Measurements from ENCODE around the gene TMCC3.

- no peak for TF ChIP-seq EZH2 (IDR thresholded peaks at IDR 0.05; ENCODE audit: borderline replicate concordance, low read depth, low read length, severe bottlenecking)
- TF ChIP-seq, protein P1, sequence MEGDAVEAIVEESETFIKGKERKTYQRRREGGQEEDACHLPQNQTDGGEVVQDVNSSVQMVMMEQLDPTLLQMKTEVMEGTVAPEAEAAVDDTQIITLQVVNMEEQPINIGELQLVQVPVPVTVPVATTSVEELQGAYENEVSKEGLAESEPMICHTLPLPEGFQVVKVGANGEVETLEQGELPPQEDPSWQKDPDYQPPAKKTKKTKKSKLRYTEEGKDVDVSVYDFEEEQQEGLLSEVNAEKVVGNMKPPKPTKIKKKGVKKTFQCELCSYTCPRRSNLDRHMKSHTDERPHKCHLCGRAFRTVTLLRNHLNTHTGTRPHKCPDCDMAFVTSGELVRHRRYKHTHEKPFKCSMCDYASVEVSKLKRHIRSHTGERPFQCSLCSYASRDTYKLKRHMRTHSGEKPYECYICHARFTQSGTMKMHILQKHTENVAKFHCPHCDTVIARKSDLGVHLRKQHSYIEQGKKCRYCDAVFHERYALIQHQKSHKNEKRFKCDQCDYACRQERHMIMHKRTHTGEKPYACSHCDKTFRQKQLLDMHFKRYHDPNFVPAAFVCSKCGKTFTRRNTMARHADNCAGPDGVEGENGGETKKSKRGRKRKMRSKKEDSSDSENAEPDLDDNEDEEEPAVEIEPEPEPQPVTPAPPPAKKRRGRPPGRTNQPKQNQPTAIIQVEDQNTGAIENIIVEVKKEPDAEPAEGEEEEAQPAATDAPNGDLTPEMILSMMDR (IDR thresholded peaks at IDR 0.05; ENCODE audit: borderline replicate concordance, extremely low read depth, low read length, poor library complexity, severe bottlenecking): no peak
Measured at GRCh38 chr12:94599189-94599588, 51.2 kb downstream of the TMCC3 start.
